ENCODE measurements around the gene PER2.
A peak's percentile ranks its signal among the peaks of the same experiment; 100 is the strongest.

The PER2 gene

GRCh38 chr2:238231809-238232208, 56.6 kb downstream of the PER2 start:
- FAIRE-seq (no peak), DNase-seq (ENCODE audit: low spot score) (no peak)

- DNase-seq (ENCODE audit: low spot score) = no peak
- no peak for FAIRE-seq
Measured at GRCh38 chr2:238231251-238231793, 57.1 kb downstream of the PER2 start.

GRCh38 chr2:238230699-238231098, 57.7 kb downstream of the PER2 start:
- DNase-seq (ENCODE audit: low spot score) = no peak
- FAIRE-seq = no peak

GRCh38 chr2:238228700-238229099, 59.7 kb downstream of the PER2 start:
- DNase-seq (ENCODE audit: low spot score) (no peak), FAIRE-seq (no peak)

GRCh38 chr2:238227587-238228032, 60.8 kb downstream of the PER2 start:
- DNase-seq (ENCODE audit: low spot score) = no peak
- FAIRE-seq = no peak

GRCh38 chr2:238226698-238227586, 61.5 kb downstream of the PER2 start:
- FAIRE-seq (no peak), DNase-seq (ENCODE audit: low spot score) (no peak)

- DNase-seq (ENCODE audit: low spot score) = no peak
- no peak for FAIRE-seq
Measured at GRCh38 chr2:238225911-238226697, 62.3 kb downstream of the PER2 start.

GRCh38 chr2:238225121-238225520, 63.3 kb downstream of the PER2 start:
- no peak for DNase-seq (ENCODE audit: low spot score)
- no peak for FAIRE-seq

GRCh38 chr2:238224356-238225035, 63.9 kb downstream of the PER2 start:
- FAIRE-seq (no peak), DNase-seq (ENCODE audit: low spot score) (no peak)

GRCh38 chr2:238220892-238221521, 67.4 kb downstream of the PER2 start:
- DNase-seq (ENCODE audit: low spot score) = no peak
- FAIRE-seq = no peak

GRCh38 chr2:238220274-238220891, 68.0 kb downstream of the PER2 start:
- no peak for FAIRE-seq
- no peak for DNase-seq (ENCODE audit: low spot score)

- no peak for FAIRE-seq
Measured at GRCh38 chr2:238216651-238217184, 71.7 kb downstream of the PER2 start.

GRCh38 chr2:238207006-238207405, 81.4 kb downstream of the PER2 start:
- FAIRE-seq (no peak), DNase-seq (ENCODE audit: low spot score) (no peak)

More at GRCh38 chr2:238216651-238217184, 71.7 kb downstream of the PER2 start:
- DNase-seq (ENCODE audit: low spot score) = no peak

- no peak for DNase-seq (ENCODE audit: low spot score)
- FAIRE-seq = no peak
Measured at GRCh38 chr2:238203973-238204683, 84.3 kb downstream of the PER2 start.

GRCh38 chr2:238203094-238203972, 85.1 kb downstream of the PER2 start, which contains the start of gene ILKAP:
TSS of gene ILKAP (minus strand) at chr2:238203695. CDS start at chr2:238203553, 142 bp downstream.
- DNase-seq (ENCODE audit: low spot score) (peak; percentile 69), FAIRE-seq (no peak)

- FAIRE-seq (no peak), DNase-seq (ENCODE audit: low spot score) (no peak)
Measured at GRCh38 chr2:238202326-238203093, 85.9 kb downstream of the PER2 start.
